ENCODE measurements around the gene POLR2F.

POLR2F gene

GRCh38 chr22:37982938-37983859 is 29.7 kb downstream of the POLR2F start:
- no peak for DNase-seq

- DNase-seq, result no peak
Observed at GRCh38 chr22:37983860-37984791, 30.6 kb downstream of the POLR2F start, which contains the start of gene SOX10. SOX10 (minus strand) TSS chr22:37984555; CDS start chr22:37983784, 771 bp downstream.

- DNase-seq, result no peak
Observed at GRCh38 chr22:37985050-37985585, 31.6 kb downstream of the POLR2F start.

GRCh38 chr22:37985751-37986281 is 32.3 kb downstream of the POLR2F start:
- no peak for DNase-seq

- no peak for DNase-seq
Observed at GRCh38 chr22:37986371-37986770, 32.9 kb downstream of the POLR2F start.

- DNase-seq, result no peak
Observed at GRCh38 chr22:37989146-37990045, 35.9 kb downstream of the POLR2F start.

GRCh38 chr22:37990301-37990700 is 36.8 kb downstream of the POLR2F start:
- DNase-seq, result no peak

GRCh38 chr22:37990862-37991261 is 37.4 kb downstream of the POLR2F start:
- DNase-seq, result no peak

- no peak for DNase-seq
Observed at GRCh38 chr22:37991731-37992442, 38.4 kb downstream of the POLR2F start.

- DNase-seq, result no peak
Observed at GRCh38 chr22:37994049-37994448, 40.5 kb downstream of the POLR2F start.

GRCh38 chr22:37994982-37995381 is 41.5 kb downstream of the POLR2F start:
- no peak for DNase-seq

- no peak for DNase-seq
Observed at GRCh38 chr22:37995460-37995859, 42.0 kb downstream of the POLR2F start.

GRCh38 chr22:37996079-37996478 is 42.6 kb downstream of the POLR2F start:
- DNase-seq, result no peak

- no peak for DNase-seq
Observed at GRCh38 chr22:37996515-37997246, 43.2 kb downstream of the POLR2F start.

GRCh38 chr22:37998543-37998942 is 45.0 kb downstream of the POLR2F start:
- DNase-seq, result no peak

- DNase-seq, result no peak
Observed at GRCh38 chr22:37999236-37999635, 45.7 kb downstream of the POLR2F start.

GRCh38 chr22:37999640-38000272 is 46.3 kb downstream of the POLR2F start:
- no peak for DNase-seq

- DNase-seq, result no peak
Observed at GRCh38 chr22:38005943-38006342, 52.4 kb downstream of the POLR2F start.

- no peak for DNase-seq
Observed at GRCh38 chr22:38006906-38007305, 53.4 kb downstream of the POLR2F start.

GRCh38 chr22:38007330-38007902 is 53.9 kb downstream of the POLR2F start:
- DNase-seq, result no peak

Data from activated T-cell treated with anti-CD3 and anti-CD28 coated beads for 4 hours (primary cell).